OCI-LY1 (cell line): ENCODE data around the gene EIF1AD.

Source experiments
- CTCF ChIP-seq: fragments of 200-600 bp; sonication (generic), shearing (Covaris generic); IDR thresholded peaks from 2 replicates; pipeline ENCODE4 v1.5.1; 2017; ENCODE audit warnings: mild to moderate bottlenecking, antibody characterized with exemption, low read length, moderate library complexity, mixed read lengths
- EZH2 ChIP-seq: fragments of 200-600 bp; sonication (generic), shearing (Covaris generic); IDR thresholded peaks from 2 replicates; pipeline ENCODE4 v1.8.0; 2017; ENCODE audit warnings: borderline replicate concordance, mixed run types, mild to moderate bottlenecking, antibody characterized with exemption, low read length, moderate library complexity, mixed read lengths

- no peak for TF ChIP-seq CTCF
- TF ChIP-seq EZH2 = no peak
Observed at GRCh38 chr11:66012946-66013761, 11.2 kb upstream of the EIF1AD start.
